Body of pancreas (tissue), 4 donors: ENCODE data around the gene THADA. TPM values are rescaled to one million over a fixed set of nuclear protein-coding genes. Genes with fewer than 3 reads are reported as not detected.

Experiments
- ATAC-seq: fragments of 150-250 bp; one replicate; pipeline ENCODE4 v1.9.1; 2016
- DNase-seq, 4 donors: peaks; one replicate each; pipeline ENCODE4 v3.0.0-alpha.2; 2019
- H3K27ac ChIP-seq, 4 donors: fragments of 200-600 bp; sonication (generic); 1 replicate in 3 of 4; 2 replicates in 1 of 4; pipeline versions ENCODE4 v1.5.1 to v1.6.1; 2016 to 2019; ENCODE audit warnings: mild to moderate bottlenecking in 1 of 4, mixed read lengths in 1 of 4, moderate library complexity in 1 of 4
- H3K27me3 ChIP-seq, 2 donors: fragments of 200-600 bp; sonication (generic); one replicate each; pipeline ENCODE4 v1.6.0; 2016; ENCODE audit warnings: mild to moderate bottlenecking in 1 of 2
- H3K36me3 ChIP-seq, 2 donors: fragments of 200-600 bp; sonication (generic); replicated peaks in 1 of 2; 2 replicates each; pipeline ENCODE4 v1.5.1; 2016; ENCODE audit warnings: low read depth in 2 of 2; ENCODE audit not compliant: insufficient read depth in 1 of 2
- H3K4me1 ChIP-seq: fragments of 200-600 bp; sonication (generic); one replicate; pipeline ENCODE4 v1.6.0; 2016
- H3K4me3 ChIP-seq, 2 donors: fragments of 200-600 bp; sonication (generic); 1 replicate in 1 of 2; 2 replicates in 1 of 2; pipeline ENCODE4 v1.5.1; 2016 to 2019
- H3K9me3 ChIP-seq, 3 donors: fragments of 200-600 bp; sonication (generic); 1 replicate in 2 of 3; 2 replicates in 1 of 3; pipeline ENCODE4 v1.5.1; 2016
- CTCF ChIP-seq, 7 experiments: fragments of 450-650 bp in 4 of 7; fragments of 200-600 bp in 3 of 7; sonication (generic) in 3 of 7; IDR thresholded peaks; one replicate each; pipeline ENCODE4 v1.5.1; 2016 to 2019; ENCODE audit warnings: antibody characterized with exemption in 7 of 7
- POLR2A ChIP-seq, 3 donors: fragments of 450-650 bp; IDR thresholded peaks; one replicate each; pipeline ENCODE4 v1.6.1; 2016; ENCODE audit warnings: antibody characterized with exemption in 3 of 3, mild to moderate bottlenecking in 2 of 3
- WGBS, 2 donors: methylation state at CpG; one replicate each; pipeline ENCODE4 v1.1.5; 2017; 5-methylcytosine and 5-hydroxymethylcytosine counted together
- intact Hi-C: fragments of 100-400 bp; cut with DNase I; formaldehyde crosslinking; loops from one replicate; pipeline ENCODE4 v1.15.1; 2023
- total RNA-seq, 2 donors: library from RNA; depleted of rRNA; stranded (reverse); fragments of >200 nt; gene quantifications; one replicate each; pipeline ENCODE4 v1.1.0, GENCODE V29; 2016

THADA gene
- total RNA-seq, 2 donors from 2014 or later: 27.5 to 41.9 TPM

- H3K4me3 ChIP-seq: no peak overlapping the region
- 52 to 77% methylated on average over 3 of the region's 3 CpGs for whole genome bisulfite sequencing, 2 donors
- no peaks in the 10 kb centered on the region for H3K9me3 ChIP-seq
- H3K36me3 ChIP-seq: no peaks in the 10 kb centered on the region
- intact Hi-C loops: loop anchor here (10.0 kb wide), 1 partner anchor 234 kb away; no protein-coding TSS in a partner anchor
- H3K27me3 ChIP-seq: no peaks in the 10 kb centered on the region
- H3K27ac ChIP-seq: no peak overlapping the region
- ATAC-seq (no peak), DNase-seq (no peak)
- no peak for TF ChIP-seq POLR2A (IDR thresholded peaks at IDR 0.05)
- H3K4me1 ChIP-seq: peaks cover 10% of the 10 kb centered on the region
Measured at GRCh38 chr2:43478412-43479086, 117.3 kb downstream of the THADA start.

- no peaks in the 10 kb centered on the region for H3K27me3 ChIP-seq
- ATAC-seq: no peak
- intact Hi-C loops: loop anchor here (10.0 kb wide), 1 partner anchor 231 kb away; no protein-coding TSS in a partner anchor
- H3K4me1 ChIP-seq: no peaks in the 10 kb centered on the region
- no peak overlapping the region for H3K4me3 ChIP-seq
- 90 to 95% methylated on average over 2 of the region's 2 CpGs for WGBS, 2 donors
- H3K9me3 ChIP-seq: no peaks in the 10 kb centered on the region
- no peaks in the 10 kb centered on the region for H3K36me3 ChIP-seq
- no peak for TF ChIP-seq POLR2A (IDR thresholded peaks at IDR 0.05)
- TF ChIP-seq CTCF (IDR thresholded peaks at IDR 0.05): no peak
- no peak for DNase-seq
- no peak overlapping the region for H3K27ac ChIP-seq
Measured at GRCh38 chr2:43475922-43476321, 119.9 kb downstream of the THADA start.

GRCh38 chr2:43475137-43475846 lies 120.5 kb downstream of the THADA start:
- Histone ChIP-seq H3K9me3 (no peaks in the 10 kb centered on the region), H3K4me3 (no peak overlapping the region), H3K36me3 (no peaks in the 10 kb centered on the region), H3K27me3 (no peaks in the 10 kb centered on the region), H3K4me1 (no peaks in the 10 kb centered on the region), H3K27ac (no peak overlapping the region)
- ATAC-seq (no peak), DNase-seq (no peak)
- intact Hi-C loops: loop anchor here (10.0 kb wide), 1 partner anchor 230 kb away; no protein-coding TSS in a partner anchor
- TF ChIP-seq POLR2A (IDR thresholded peaks at IDR 0.05) (no peak), CTCF (IDR thresholded peaks at IDR 0.05) (no peak)
- WGBS, 2 donors: 95% methylated on average over 10 of the region's 10 CpGs

- WGBS, 2 donors: 72 to 86% methylated on average over 5 of the region's 5 CpGs
- no peak for DNase-seq
- Histone ChIP-seq H3K36me3 (no peaks in the 10 kb centered on the region), H3K4me1 (no peaks in the 10 kb centered on the region), H3K4me3 (no peak overlapping the region), H3K27ac (no peak overlapping the region), H3K27me3 (no peaks in the 10 kb centered on the region), H3K9me3 (no peaks in the 10 kb centered on the region)
- TF ChIP-seq POLR2A (IDR thresholded peaks at IDR 0.05) (no peak), CTCF (IDR thresholded peaks at IDR 0.05) (no peak)
- ATAC-seq: no peak
- intact Hi-C loops: loop anchor here (10.0 kb wide), 1 partner anchor 229 kb away; no protein-coding TSS in a partner anchor
Measured at GRCh38 chr2:43474273-43474672, 121.6 kb downstream of the THADA start.

GRCh38 chr2:43473767-43474166 lies 122.1 kb downstream of the THADA start:
- no peaks in the 10 kb centered on the region for H3K36me3 ChIP-seq
- no peaks in the 10 kb centered on the region for H3K9me3 ChIP-seq
- 93 to 98% methylated on average over 8 of the region's 8 CpGs for WGBS, 2 donors
- TF ChIP-seq POLR2A (IDR thresholded peaks at IDR 0.05): no peak
- TF ChIP-seq CTCF (IDR thresholded peaks at IDR 0.05): no peak
- DNase-seq (no peak), ATAC-seq (no peak)
- no peak overlapping the region for H3K27ac ChIP-seq
- no peak overlapping the region for H3K4me3 ChIP-seq
- intact Hi-C loops: loop anchor here (10.0 kb wide), 1 partner anchor 229 kb away; no protein-coding TSS in a partner anchor
- no peaks in the 10 kb centered on the region for H3K27me3 ChIP-seq
- no peaks in the 10 kb centered on the region for H3K4me1 ChIP-seq
